ENCODE results near the gene TMUB2.
"Not testable (repeated sequence)": the region's sequence is repeated elsewhere in the genome, so short reads cannot be mapped to it uniquely, and the experiment has no call there.

TMUB2 gene

GRCh38 chr17:44186307-44187130, at the start of gene TMUB2:
Gene TMUB2, plus strand, starts transcription at chr17:44186972. Its CDS starts 737 bp downstream, at chr17:44187709.
- DNase-seq = peak; percentile 100

- DNase-seq = peak; percentile 100
Measured at GRCh38 chr17:44137891-44138709, 48.7 kb upstream of the TMUB2 start.

- DNase-seq = not testable (repeated sequence)
Measured at GRCh38 chr17:44143921-44144320, 42.9 kb upstream of the TMUB2 start.

GRCh38 chr17:44144966-44145739, 41.6 kb upstream of the TMUB2 start:
- no peak for DNase-seq

GRCh38 chr17:44146375-44147346, 40.1 kb upstream of the TMUB2 start:
- peak; percentile 74 for DNase-seq

GRCh38 chr17:44147812-44148211, 39.0 kb upstream of the TMUB2 start:
- no peak for DNase-seq

- DNase-seq = not testable (repeated sequence)
Measured at GRCh38 chr17:44149066-44149465, 37.7 kb upstream of the TMUB2 start.

- no peak for DNase-seq
Measured at GRCh38 chr17:44149750-44150329, 36.9 kb upstream of the TMUB2 start.

- no peak for DNase-seq
Measured at GRCh38 chr17:44152875-44153274, 33.9 kb upstream of the TMUB2 start.

GRCh38 chr17:44155488-44155887, 31.3 kb upstream of the TMUB2 start:
- DNase-seq = peak; percentile 52

- no peak for DNase-seq
Measured at GRCh38 chr17:44159519-44160210, 27.1 kb upstream of the TMUB2 start.

GRCh38 chr17:44164476-44164875, 22.3 kb upstream of the TMUB2 start:
- no peak for DNase-seq

- DNase-seq = no peak
Measured at GRCh38 chr17:44167181-44167861, 19.5 kb upstream of the TMUB2 start.

- no peak for DNase-seq
Measured at GRCh38 chr17:44170135-44170498, 16.7 kb upstream of the TMUB2 start.

GRCh38 chr17:44170499-44171201, 16.1 kb upstream of the TMUB2 start, which contains the start of gene ASB16:
Gene ASB16, plus strand, starts transcription at chr17:44170704. Its CDS starts 86 bp downstream, at chr17:44170790.
- peak; percentile 68 for DNase-seq

GRCh38 chr17:44171931-44172455, 14.8 kb upstream of the TMUB2 start:
- peak; percentile 57 for DNase-seq

GRCh38 chr17:44174427-44174826, 12.3 kb upstream of the TMUB2 start:
- no peak for DNase-seq

- DNase-seq = no peak
Measured at GRCh38 chr17:44176257-44176656, 10.5 kb upstream of the TMUB2 start.

Measured in islet precursor cell (in vitro differentiated cells).